Vagina (tissue), 2 donors: ENCODE results near the gene TBC1D22A.

Experiments used
- CTCF ChIP-seq, 3 experiments: fragments of 450-650 bp in 2 of 3; fragments of 200-600 bp in 1 of 3; sonication (generic) in 1 of 3; IDR thresholded peaks; one replicate each; pipeline ENCODE4 v1.5.1; 2017 to 2019; ENCODE audit warnings: antibody characterized with exemption in 3 of 3, mild to moderate bottlenecking in 2 of 3, moderate library complexity in 2 of 3
- POLR2A ChIP-seq, 2 donors: fragments of 450-650 bp; IDR thresholded peaks; one replicate each; pipeline ENCODE4 v1.6.1; 2017; ENCODE audit warnings: antibody characterized with exemption in 2 of 2, mild to moderate bottlenecking in 2 of 2, moderate library complexity in 2 of 2
- POLR2AphosphoS5 ChIP-seq, 2 donors: sonication (generic); formaldehyde crosslinking; IDR thresholded peaks; one replicate each; pipeline ENCODE4 v1.9.0; 2017; ENCODE audit warnings: antibody characterized with exemption in 2 of 2, mild to moderate bottlenecking in 2 of 2, low read depth in 1 of 2; ENCODE audit not compliant: insufficient read depth in 1 of 2

GRCh38 chr22:47032956-47033647, 270.7 kb downstream of the TBC1D22A start:
- TF ChIP-seq CTCF (IDR thresholded peaks at IDR 0.05): no peak
- TF ChIP-seq POLR2A (IDR thresholded peaks at IDR 0.05): no peak
- peak in 1 of 2 donors; percentile 70 for TF ChIP-seq POLR2AphosphoS5 (IDR thresholded peaks at IDR 0.05; ENCODE audit: insufficient read depth in 1 of 2, low read depth in 1 of 2)
